ES-I3 (cell line): ENCODE data around the gene IGFL3.
"Not testable (repeated sequence)": the region's sequence is repeated elsewhere in the genome, so short reads cannot be mapped to it uniquely, and the experiment has no call there.

Source experiments
- H3K36me3 ChIP-seq: 2 replicates; pipeline ENCODE4 v1.6.1; 2013; ENCODE audit warnings: mild to moderate bottlenecking, low read length, control low read depth, moderate library complexity; ENCODE audit not compliant: insufficient read depth
- H3K4me1 ChIP-seq: 2 replicates; pipeline ENCODE4 v1.6.1; 2013; ENCODE audit warnings: mild to moderate bottlenecking, control low read depth, low read length; ENCODE audit not compliant: insufficient read depth
- H3K9ac ChIP-seq: 2 replicates; pipeline ENCODE4 v1.6.1; 2013; ENCODE audit warnings: low read depth, mild to moderate bottlenecking, low read length, moderate library complexity
- H3K9me3 ChIP-seq: 2 replicates; pipeline ENCODE4 v1.6.1; 2013; ENCODE audit warnings: mild to moderate bottlenecking, low read length, moderate library complexity; ENCODE audit not compliant: control insufficient read depth, insufficient read depth

IGFL3 gene

DNA sequence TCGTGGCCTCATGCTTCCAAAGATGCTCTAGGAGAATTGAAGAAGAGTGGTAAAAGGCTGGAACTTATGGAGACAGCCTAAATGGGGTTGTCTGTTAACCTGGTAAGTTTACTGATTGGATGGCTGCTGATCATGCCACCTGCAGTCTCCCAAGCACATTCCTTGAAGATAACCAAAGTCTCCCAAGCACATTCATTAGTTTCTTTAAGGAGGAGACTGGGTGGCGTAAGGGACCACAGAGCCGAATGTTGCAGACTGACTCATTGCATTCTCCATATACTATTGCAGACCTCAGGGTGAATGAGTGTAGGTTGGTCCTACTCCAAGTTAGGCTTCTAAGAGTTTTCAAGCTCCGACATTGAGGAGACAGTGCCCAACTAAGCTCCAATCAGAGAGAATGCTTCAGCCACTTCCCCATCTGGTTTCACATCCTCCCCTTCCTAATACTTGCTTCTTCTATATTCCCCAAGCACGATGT, at the start of gene IGFL3:
IGFL3 (minus strand) TSS at position 51 of the 478 bp plus-strand sequence; CDS start at position 12, 39 bp downstream.
- Histone ChIP-seq H3K4me1 (no peaks in the 10 kb centered on the region), H3K9ac (no peak within 1 kb of the TSS), H3K9me3 (peaks cover 2% of the 10 kb centered on the region; the same call in 1 of the 2 replicates), H3K36me3 (no peaks in the 10 kb centered on the region; the same call in 1 of the 2 replicates)

DNA sequence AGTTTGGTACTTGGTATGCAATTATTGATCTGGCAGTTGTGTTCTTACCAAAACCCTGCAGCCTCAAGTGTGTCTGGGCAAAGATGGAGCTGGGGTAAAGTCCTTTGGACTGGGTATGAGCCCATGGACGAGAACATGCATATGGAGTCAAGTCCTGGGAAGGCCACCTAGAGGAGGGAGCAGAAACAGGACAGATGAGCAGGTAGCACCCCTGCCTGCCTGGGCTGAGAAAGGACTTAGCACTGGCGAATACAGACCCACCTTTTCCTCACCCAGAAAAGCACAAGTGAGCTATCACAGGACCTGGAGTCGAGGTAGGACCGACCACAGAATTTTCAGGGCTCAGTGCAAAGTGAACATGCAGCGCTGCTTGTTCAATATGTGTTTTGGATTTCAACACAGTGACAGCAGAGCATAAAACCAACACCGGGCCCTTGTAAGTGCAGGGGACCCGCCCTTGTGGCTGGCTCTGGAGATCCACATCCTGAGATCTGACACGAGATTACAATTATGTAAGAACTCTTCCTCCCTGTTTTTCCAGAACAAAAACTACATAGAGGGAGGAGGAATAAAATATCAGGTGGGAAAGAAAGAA, 49.5 kb upstream of the IGFL3 start:
- H3K36me3 ChIP-seq = no peaks in the 10 kb centered on the region

DNA sequence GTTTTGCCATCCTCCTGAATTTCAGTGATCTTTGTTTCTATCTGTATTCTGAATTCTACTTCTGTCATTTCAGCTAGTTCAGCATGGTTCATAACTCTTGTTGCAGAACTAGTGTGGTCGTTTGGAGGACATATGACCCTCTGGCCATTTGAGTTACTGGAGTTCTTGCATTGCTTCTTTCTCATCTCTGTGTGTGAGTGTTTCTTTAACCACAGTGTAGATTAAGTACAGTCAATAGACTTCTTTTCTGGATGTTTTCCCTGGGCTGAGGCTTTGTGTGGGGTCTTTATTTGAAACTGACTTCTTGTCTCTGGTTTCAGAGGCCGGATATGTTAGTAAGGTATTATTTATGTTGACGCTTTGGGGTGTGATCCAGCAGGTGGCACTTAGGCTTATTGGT, 38.2 kb upstream of the IGFL3 start:
- Histone ChIP-seq H3K4me1 (no peaks in the 10 kb centered on the region), H3K9ac (no peak overlapping the region), H3K9me3 (peaks cover 5% of the 10 kb centered on the region; the same call in 1 of the 2 replicates), H3K36me3 (no peaks in the 10 kb centered on the region)

More for the DNA sequence above, 49.5 kb upstream of the IGFL3 start:
- Histone ChIP-seq H3K9me3 (peaks cover 3% of the 10 kb centered on the region; the same call in 1 of the 2 replicates), H3K4me1 (no peaks in the 10 kb centered on the region), H3K9ac (no peak overlapping the region)

DNA sequence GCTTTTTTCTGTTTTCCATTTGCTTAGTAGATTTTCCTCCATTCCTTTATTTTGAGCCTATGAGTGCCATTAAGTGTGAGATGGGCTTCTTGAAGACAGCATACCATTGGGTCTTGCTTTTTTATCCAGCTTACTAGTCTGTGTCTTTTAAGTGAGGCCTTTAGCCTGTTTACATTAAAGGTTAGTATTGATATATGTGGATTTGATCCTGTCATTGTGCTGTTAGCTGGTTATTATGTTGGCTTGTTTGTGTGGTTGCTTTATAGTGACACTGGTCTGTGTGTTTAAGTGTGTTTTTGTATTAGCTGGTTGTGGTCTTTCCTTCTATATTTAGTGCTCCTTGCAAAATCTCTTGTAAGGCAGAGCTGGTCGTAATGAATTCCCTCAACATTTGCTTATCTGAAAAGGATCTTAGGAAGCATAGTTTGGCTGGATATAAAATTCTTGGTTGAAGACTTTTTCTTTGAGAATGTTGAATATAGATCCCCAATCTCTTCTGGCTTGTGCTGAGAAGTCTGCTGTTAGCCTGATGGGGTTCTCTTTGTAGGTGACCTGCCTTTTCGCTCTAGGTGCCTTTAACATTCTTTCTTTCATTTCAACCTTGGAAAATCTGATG, 37.3 kb upstream of the IGFL3 start:
- H3K36me3 ChIP-seq, H3K9ac ChIP-seq, H3K9me3 ChIP-seq, H3K4me1 ChIP-seq: not testable (repeated sequence)

DNA sequence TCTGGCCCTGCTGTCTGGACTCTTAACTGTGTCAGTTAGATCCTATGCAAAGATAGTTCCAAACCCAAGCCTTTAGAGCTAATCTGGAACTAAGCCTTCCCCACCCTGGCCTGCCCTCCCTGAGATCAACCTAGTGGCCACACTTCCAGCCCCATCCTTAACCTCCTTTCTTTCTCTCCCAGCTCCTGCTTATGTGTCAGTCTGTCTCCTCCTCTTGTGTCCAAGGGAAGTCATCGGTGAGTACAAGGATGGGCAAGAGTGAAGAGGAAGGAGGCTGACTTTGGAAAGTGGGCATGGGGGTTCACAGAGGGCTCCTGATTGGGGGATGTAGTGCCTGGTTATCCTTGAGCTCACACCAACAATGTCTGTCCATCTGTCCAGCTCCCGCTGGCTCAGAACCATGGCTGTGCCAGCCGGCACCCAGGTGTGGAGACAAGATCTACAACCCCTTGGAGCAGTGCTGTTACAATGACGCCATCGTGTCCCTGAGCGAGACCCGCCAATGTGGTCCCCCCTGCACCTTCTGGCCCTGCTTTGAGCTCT, 35.8 kb upstream of the IGFL3 start:
- H3K9ac ChIP-seq = no peak overlapping the region
- H3K36me3 ChIP-seq = no peaks in the 10 kb centered on the region
- H3K9me3 ChIP-seq = peaks cover 5% of the 10 kb centered on the region; the same call in 1 of the 2 replicates
- H3K4me1 ChIP-seq = no peaks in the 10 kb centered on the region

DNA sequence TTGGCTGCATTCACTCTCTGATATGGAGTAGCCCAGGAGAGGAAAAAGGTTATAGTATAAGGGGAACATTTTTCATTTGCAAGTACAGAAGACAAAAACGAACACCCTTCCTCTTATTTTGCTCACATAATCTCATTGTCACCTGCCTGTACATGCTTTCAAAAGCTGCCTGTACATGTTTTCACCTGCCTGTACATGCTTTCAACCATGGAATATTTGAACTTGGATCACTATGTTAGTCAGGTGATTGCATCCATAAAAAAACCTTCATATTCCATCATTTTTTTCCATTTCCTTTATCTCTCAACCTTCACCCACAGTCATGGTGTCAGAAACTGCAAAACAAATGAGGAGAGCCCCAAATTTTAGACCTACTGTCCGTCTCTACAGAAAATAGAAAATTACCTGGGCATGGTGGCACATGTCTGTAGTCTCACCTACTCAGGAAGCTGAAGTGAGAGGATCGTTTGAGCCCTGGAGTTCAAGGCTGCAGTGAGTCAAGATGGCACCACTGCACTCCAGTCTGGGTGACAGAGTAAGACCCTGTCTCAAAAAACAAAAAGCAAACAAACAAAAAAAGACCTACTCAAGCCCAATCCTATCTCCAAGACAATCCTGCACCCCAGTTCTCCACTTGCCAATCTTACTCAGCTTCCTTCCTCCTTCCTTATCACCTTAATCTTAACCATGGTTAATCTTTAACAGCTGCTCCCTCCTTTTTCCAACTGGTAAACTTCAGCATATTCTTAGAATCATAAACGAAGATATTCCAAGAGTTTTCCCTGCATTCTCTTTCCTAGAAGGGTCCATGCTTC, 35.1 kb upstream of the IGFL3 start:
- peaks cover 5% of the 10 kb centered on the region; the same call in 1 of the 2 replicates for H3K9me3 ChIP-seq
- H3K36me3 ChIP-seq = no peaks in the 10 kb centered on the region
- H3K9ac ChIP-seq = no peak overlapping the region
- H3K4me1 ChIP-seq = no peaks in the 10 kb centered on the region

DNA sequence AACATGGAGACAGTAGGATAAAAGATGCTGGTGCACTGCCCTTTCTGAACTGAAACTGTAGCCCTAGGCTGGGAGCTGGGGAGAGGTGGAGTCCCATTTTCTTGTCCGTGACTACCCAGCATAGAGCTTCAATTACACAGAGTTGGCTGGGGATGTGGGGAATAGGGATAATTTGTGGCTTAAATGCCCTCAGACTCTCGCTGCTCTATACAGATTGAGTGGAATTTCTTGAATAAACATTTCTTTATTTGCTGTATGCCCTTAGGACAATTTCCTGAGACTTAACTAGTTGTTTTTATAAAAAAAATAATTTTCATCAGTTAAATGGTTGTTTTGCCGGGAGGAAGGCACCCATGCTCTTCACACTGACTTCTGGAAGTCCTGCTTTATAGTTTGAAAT, 30.7 kb upstream of the IGFL3 start:
- H3K36me3 ChIP-seq = no peaks in the 10 kb centered on the region
- peaks cover 5% of the 10 kb centered on the region; the same call in 1 of the 2 replicates for H3K9me3 ChIP-seq
- H3K9ac ChIP-seq = no peak overlapping the region
- H3K4me1 ChIP-seq = no peaks in the 10 kb centered on the region

DNA sequence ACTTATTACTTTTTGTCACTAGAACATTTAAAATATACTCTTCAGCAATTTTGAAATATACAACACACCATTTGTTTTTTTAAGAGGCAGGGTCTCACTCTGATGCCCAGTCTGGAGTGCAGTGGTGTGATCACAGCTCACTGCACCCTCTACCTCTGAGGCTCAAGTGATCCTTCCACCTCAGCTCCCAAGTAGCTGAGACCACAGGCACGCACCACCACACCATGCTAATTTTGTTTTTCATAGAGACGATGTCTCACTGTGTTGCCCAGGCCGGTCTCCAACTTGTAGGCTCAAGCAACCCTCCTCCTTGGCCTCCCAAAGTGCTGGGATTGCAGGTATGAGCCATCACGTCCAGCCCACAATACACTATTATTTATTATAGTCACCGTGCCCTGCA, 26.1 kb upstream of the IGFL3 start:
- H3K36me3 ChIP-seq = no peaks in the 10 kb centered on the region
- H3K9me3 ChIP-seq = no peaks in the 10 kb centered on the region
- H3K9ac ChIP-seq = no peak overlapping the region
- no peaks in the 10 kb centered on the region for H3K4me1 ChIP-seq

DNA sequence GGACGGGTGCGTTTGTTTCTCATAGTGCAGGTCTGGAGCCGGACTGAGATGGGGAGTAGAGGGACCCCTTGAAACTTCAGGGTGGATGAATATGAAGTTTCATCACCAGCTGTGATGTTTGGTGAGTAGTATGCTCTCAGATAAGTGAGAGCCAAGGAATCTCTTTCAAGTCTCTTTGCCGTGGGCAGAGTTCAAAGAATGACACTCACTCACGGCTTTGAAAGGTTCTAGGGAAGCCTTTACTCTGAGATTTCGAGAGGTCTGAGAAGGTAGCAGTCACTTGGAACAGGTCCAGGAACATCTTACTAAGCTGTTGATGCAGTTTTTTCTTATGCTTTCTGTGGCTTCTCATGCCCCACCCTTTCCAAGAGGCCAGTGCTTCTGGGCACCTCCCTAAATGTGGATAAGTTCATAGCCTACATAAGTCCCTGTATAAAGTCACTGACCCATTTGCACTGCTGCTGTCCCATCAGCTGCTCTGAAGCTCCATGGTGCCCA, 23.4 kb upstream of the IGFL3 start, which contains the start of gene IGFL2:
IGFL2 (plus strand) TSS at position 448 of the 498 bp plus-strand sequence; CDS start at position 489, 41 bp downstream.
- H3K9ac ChIP-seq = no peak within 1 kb of the TSS
- no peaks in the 10 kb centered on the region for H3K4me1 ChIP-seq
- no peaks in the 10 kb centered on the region for H3K36me3 ChIP-seq
- H3K9me3 ChIP-seq = no peaks in the 10 kb centered on the region; the same call in 1 of the 2 replicates

DNA sequence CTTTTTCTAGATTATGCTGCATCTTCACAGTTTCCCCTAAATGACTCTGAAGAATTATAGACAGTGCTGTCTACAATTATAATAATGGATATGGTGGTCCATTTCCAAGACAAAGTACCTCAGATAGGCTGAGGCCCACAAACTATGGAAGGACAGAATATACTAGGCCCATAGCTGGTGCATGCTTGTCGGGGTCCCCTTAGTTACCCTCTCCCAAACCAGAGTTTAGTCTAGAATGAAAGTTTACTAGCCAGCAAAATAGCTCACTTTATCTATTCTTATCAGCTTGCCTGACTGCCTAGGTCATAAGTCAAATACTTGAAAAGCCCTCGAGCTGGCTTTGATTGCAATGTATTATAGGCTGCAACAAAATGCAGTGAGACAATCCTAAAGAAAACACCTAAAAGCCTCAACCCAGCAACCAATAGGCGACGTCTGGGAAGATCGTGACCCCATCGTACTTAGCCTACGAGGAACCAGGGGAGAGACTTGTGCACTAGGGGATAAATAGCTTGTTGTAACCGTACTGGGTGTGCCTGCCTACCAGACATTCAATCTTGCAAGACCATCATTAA, 22.8 kb upstream of the IGFL3 start:
- no peaks in the 10 kb centered on the region for H3K36me3 ChIP-seq
- H3K9ac ChIP-seq = no peak overlapping the region
- no peaks in the 10 kb centered on the region for H3K4me1 ChIP-seq
- H3K9me3 ChIP-seq = no peaks in the 10 kb centered on the region; the same call in 1 of the 2 replicates

DNA sequence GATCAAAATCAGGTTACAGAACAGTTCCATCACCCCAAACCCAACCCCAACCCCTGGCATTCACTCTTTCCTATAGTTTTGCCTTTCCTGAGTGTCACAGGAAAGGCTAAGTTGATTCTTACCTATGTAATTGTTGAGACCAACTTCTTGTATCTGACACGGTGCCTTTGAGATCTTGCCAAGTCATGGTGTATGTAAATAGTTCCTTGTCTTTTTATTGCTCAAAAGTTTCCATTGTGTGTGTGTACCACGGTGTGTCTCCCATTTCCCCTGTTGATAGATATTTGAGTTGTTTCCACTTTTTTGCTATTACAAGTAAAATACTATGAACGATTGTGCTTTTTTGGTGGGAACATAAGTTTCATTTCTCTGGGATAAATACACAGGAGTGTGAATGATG, 20.3 kb upstream of the IGFL3 start:
- Histone ChIP-seq H3K9ac (no peak overlapping the region), H3K36me3 (no peaks in the 10 kb centered on the region), H3K4me1 (no peaks in the 10 kb centered on the region), H3K9me3 (no peaks in the 10 kb centered on the region; the same call in 1 of the 2 replicates)

DNA sequence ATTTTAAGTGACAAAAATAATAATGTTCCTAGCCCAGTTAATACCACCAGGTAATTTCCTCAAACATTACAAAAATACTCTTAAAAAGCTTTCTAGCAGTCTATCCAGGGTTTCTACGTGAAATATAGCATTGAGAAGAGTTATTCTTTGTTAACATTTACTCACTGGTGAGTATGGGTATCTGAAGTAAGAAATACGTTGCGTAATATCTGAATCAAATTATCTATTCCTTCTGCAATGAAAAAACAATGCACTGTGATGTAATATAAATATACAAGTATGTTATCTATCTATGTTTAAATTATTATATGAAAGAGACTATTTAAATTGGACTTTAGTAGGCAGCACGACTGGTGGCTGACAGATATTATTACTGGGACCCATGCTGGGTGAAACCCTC, 17.8 kb upstream of the IGFL3 start:
- no peak overlapping the region for H3K9ac ChIP-seq
- H3K9me3 ChIP-seq = no peaks in the 10 kb centered on the region; the same call in 1 of the 2 replicates
- H3K36me3 ChIP-seq = 0 out of 2 replicates have a peak, but pooled peaks cover 2% of the 10 kb centered on the region
- no peaks in the 10 kb centered on the region for H3K4me1 ChIP-seq

DNA sequence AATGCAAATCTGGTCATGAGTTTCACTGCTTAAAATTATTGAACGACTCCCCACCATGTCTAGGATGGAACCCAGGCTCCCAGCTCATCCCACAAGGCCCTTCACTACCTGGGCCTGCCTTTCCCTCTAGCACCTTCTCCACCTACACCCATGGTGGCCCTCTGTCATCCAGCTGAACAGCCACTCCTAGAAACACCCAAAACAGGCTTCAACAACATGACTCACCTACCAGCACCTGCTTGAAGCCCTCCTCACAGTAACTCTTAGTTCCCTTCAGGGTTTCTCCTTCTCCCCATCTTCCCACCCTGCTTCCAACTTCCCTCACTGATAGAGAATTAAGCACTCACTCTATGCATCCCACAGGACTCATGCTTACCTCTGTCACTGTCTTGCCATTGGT, 16.9 kb upstream of the IGFL3 start:
- Histone ChIP-seq H3K9me3 (no peaks in the 10 kb centered on the region; the same call in 1 of the 2 replicates), H3K4me1 (no peaks in the 10 kb centered on the region), H3K36me3 (0 out of 2 replicates have a peak, but pooled peaks cover 3% of the 10 kb centered on the region), H3K9ac (no peak overlapping the region)
